PFSK-1 (cell line): ENCODE results near the gene ANGPTL4.

Experiments used
- FOXP2 ChIP-seq: optimal IDR thresholded peaks from 2 replicates; pipeline ENCODE3; 2011; ENCODE audit warnings: borderline replicate concordance, control low read depth, inconsistent platforms; ENCODE audit not compliant: insufficient read depth; ENCODE audit errors: extremely low read length, extremely low read depth
- POLR2AphosphoS5 ChIP-seq: IDR thresholded peaks from 2 replicates; pipeline ENCODE4 v1.6.1; 2012; ENCODE audit warnings: low read depth, mild to moderate bottlenecking, control low read depth, low read length, moderate library complexity
- REST ChIP-seq, 2 experiments: IDR thresholded peaks; 2 replicates each; pipeline versions ENCODE4 v1.6.1 to v1.8.0; 2011 to 2012; ENCODE audit warnings: low read depth in 2 of 2, low read length in 2 of 2, control low read depth in 1 of 2, inconsistent platforms in 1 of 2, mild to moderate bottlenecking in 1 of 2, moderate library complexity in 1 of 2; ENCODE audit not compliant: insufficient read depth in 1 of 2
- SIN3A ChIP-seq: IDR thresholded peaks from 2 replicates; pipeline ENCODE4 v1.6.1; 2012; ENCODE audit warnings: mild to moderate bottlenecking, low read length, moderate library complexity, borderline replicate concordance; ENCODE audit not compliant: insufficient read depth
- TAF1 ChIP-seq: IDR thresholded peaks from 2 replicates; pipeline ENCODE4 v1.6.1; 2012; ENCODE audit warnings: low read length, control low read depth, borderline replicate concordance; ENCODE audit not compliant: insufficient read depth

Gene ANGPTL4

GRCh38 chr19:8340341-8341096, 23.4 kb upstream of the ANGPTL4 start:
- TF ChIP-seq FOXP2 (no peak), POLR2AphosphoS5 (no peak), REST (IDR thresholded peaks at IDR 0.05; ENCODE audit: insufficient read depth in 1 of 2, low read depth in 2 of 2, low read length in 2 of 2) (no peak), TAF1 (no peak), SIN3A (no peak)

GRCh38 chr19:8342316-8342683, 21.7 kb upstream of the ANGPTL4 start:
- TF ChIP-seq TAF1 (no peak), POLR2AphosphoS5 (no peak), FOXP2 (no peak), SIN3A (no peak), REST (IDR thresholded peaks at IDR 0.05; ENCODE audit: insufficient read depth in 1 of 2, low read depth in 2 of 2, low read length in 2 of 2) (no peak)

GRCh38 chr19:8342684-8343482, 21.1 kb upstream of the ANGPTL4 start, which contains the start of gene KANK3:
Gene KANK3, minus strand, starts transcription at chr19:8343262. Its CDS starts 5,434 bp downstream, at chr19:8337828.
- TF ChIP-seq SIN3A = no peak
- TF ChIP-seq REST (IDR thresholded peaks at IDR 0.05; ENCODE audit: insufficient read depth in 1 of 2, low read depth in 2 of 2, low read length in 2 of 2) = no peak
- TF ChIP-seq FOXP2 = no peak
- TF ChIP-seq POLR2AphosphoS5 = no peak
- no peak for TF ChIP-seq TAF1

- TF ChIP-seq FOXP2 (no peak), POLR2AphosphoS5 (no peak), REST (IDR thresholded peaks at IDR 0.05; ENCODE audit: insufficient read depth in 1 of 2, low read depth in 2 of 2, low read length in 2 of 2) (no peak), SIN3A (no peak), TAF1 (no peak)
These were observed 20.5 kb upstream of the ANGPTL4 start for GRCh38 chr19:8343483-8343844.
